K562 (cell line): ENCODE results near the gene FAM117A. TPM values are rescaled to one million over a fixed set of nuclear protein-coding genes. Genes with fewer than 3 reads are reported as not detected.

Experiments used
- KAT8 ChIP-seq: fragments of 450-650 bp; IDR thresholded peaks from 2 replicates; pipeline ENCODE4 v1.6.1; 2016; ENCODE audit warnings: low read depth, mild to moderate bottlenecking
- KDM1A ChIP-seq, 2 experiments: fragments of 450-650 bp; IDR thresholded peaks; 2 replicates each; pipeline ENCODE4 v1.6.1; 2016; ENCODE audit warnings: mild to moderate bottlenecking in 2 of 2
- KHSRP ChIP-seq: fragments of 450-650 bp; IDR thresholded peaks from 2 replicates; pipeline ENCODE4 v1.6.1; 2017
- KLF6 ChIP-seq: fragments of 250-450 bp; sonication (Bioruptor Pico); IDR thresholded peaks from 2 replicates; pipeline ENCODE4 v1.4.0; 2020; ENCODE audit warnings: mild to moderate bottlenecking, moderate library complexity, borderline replicate concordance
- MAFG ChIP-seq: fragments of 450-650 bp; conservative IDR thresholded peaks from 2 replicates; pipeline ENCODE4 v1.6.1; 2016; ENCODE audit warnings: missing genetic modification characterization, missing compliant biosample characterization
- MAX ChIP-seq: sonication (generic); formaldehyde crosslinking; IDR thresholded peaks from 2 replicates; pipeline ENCODE4 v1.9.0; 2022; ENCODE audit warnings: mild to moderate bottlenecking, missing genetic modification reagents
- MGA ChIP-seq: fragments of 450-650 bp; IDR thresholded peaks from 2 replicates; pipeline ENCODE4 v1.6.1; 2016; ENCODE audit warnings: mild to moderate bottlenecking, moderate library complexity
- NR3C1 ChIP-seq: sonication (generic); formaldehyde crosslinking; IDR thresholded peaks from 2 replicates; pipeline ENCODE4 v1.8.1; 2022; ENCODE audit warnings: missing genetic modification reagents
- PKNOX1 ChIP-seq: fragments of 450-650 bp; IDR thresholded peaks from 2 replicates; pipeline ENCODE4 v1.6.1; 2016
- RHOXF2B ChIP-seq: fragments of 250-450 bp; sonication (Bioruptor Pico); conservative IDR thresholded peaks from 2 replicates; pipeline ENCODE4 v1.5.1; 2021
- SMAD2 ChIP-seq: fragments of 150-350 bp; IDR thresholded peaks from 2 replicates; pipeline ENCODE4 v1.6.1; 2014; ENCODE audit warnings: low read depth, mild to moderate bottlenecking, low read length
- TBL1XR1 ChIP-seq, 2 experiments: IDR thresholded peaks; 2 replicates each; pipeline ENCODE4 v1.6.1; 2012; ENCODE audit warnings: improper control_type of control experiment in 2 of 2, low read length in 2 of 2, mild to moderate bottlenecking in 1 of 2
- TEAD1 ChIP-seq, 2 experiments: fragments of 450-650 bp in 1 of 2; sonication (generic) in 1 of 2; formaldehyde crosslinking; IDR thresholded peaks; 2 replicates each; pipeline versions ENCODE4 v1.4.0 to v1.8.0; 2020 to 2022; ENCODE audit warnings: mild to moderate bottlenecking in 2 of 2, missing genetic modification reagents in 1 of 2
- ZNF584 ChIP-seq: fragments of 200-800 bp; sonication (Bioruptor generic); IDR thresholded peaks from 2 replicates; pipeline ENCODE4 v1.6.1; 2016; ENCODE audit warnings: low read depth, mild to moderate bottlenecking, missing genetic modification characterization, missing compliant biosample characterization
- ZNF76 ChIP-seq: fragments of 250-450 bp; sonication (Bioruptor Pico); IDR thresholded peaks from 2 replicates; pipeline ENCODE4 v1.4.0; 2020; ENCODE audit warnings: mild to moderate bottlenecking, moderate library complexity, borderline replicate concordance
- polyA plus RNA-seq, 8 experiments: library from polyadenylated mRNA; depleted of rRNA in 4 of 8; stranded (reverse) in 5 of 8; unstranded in 3 of 8; fragments of >200 nt; fragmentation: Nextera tagmentation in 2 of 8; fragmentation: Illumina TruSeq in 1 of 8; extraction: Ambion mirVana in 2 of 8; extraction: Trizol in 1 of 8; gene quantifications; 2 replicates each; pipeline versions ENCODE4 v1.2.1 to v1.2.3, GENCODE V29; 2011 to 2014; ENCODE audit warnings: inconsistent platforms in 1 of 8, missing spikeins in 1 of 8
- total RNA-seq, 7 experiments: library from RNA; depleted of rRNA in 6 of 7; stranded (reverse); fragments of >200 nt in 6 of 7; fragmentation: Illumina TruSeq in 2 of 7; extraction: Trizol in 2 of 7; gene quantifications; 2 replicates each; pipeline versions ENCODE4 v1.2.1 to v1.2.3, GENCODE V29; 2011 to 2021; ENCODE audit warnings: low replicate concordance in 1 of 7

Gene FAM117A
- total and polyA plus RNA-seq, 9 of the 15 experiments (the other 6 are each of a cell fraction or from before 2014, with no cell fraction given) = 3.1 to 79.7 (median 36.6) TPM

GRCh38 chr17:49707608-49708514, 56.1 kb downstream of the FAM117A start, which contains the start of gene SLC35B1 (continued):
- 0 out of 4 replicates have a peak, but pooled peaks of 1 of the 2 experiments have one; percentile 59 for TF ChIP-seq TBL1XR1 (IDR thresholded peaks at IDR 0.05; ENCODE audit: low read length in 2 of 2)
- TF ChIP-seq SMAD2 = no peak
- TF ChIP-seq MAFG (tag) = no peak
- peak; percentile 81 to 99 for TF ChIP-seq TEAD1 (CRISPR knock-in tag; IDR thresholded peaks at IDR 0.05)
- TF ChIP-seq MGA = no peak; the same call in 1 of the 2 replicates
- TF ChIP-seq MAX = peak; percentile 87
- TF ChIP-seq KAT8 = 0 out of 2 replicates have a peak, but pooled peaks have one; percentile 35
- no peak for TF ChIP-seq ZNF584 (CRISPR knock-in tag)
- TF ChIP-seq PKNOX1 = peak; percentile 98
- no peak; the same call in 1 of the 2 replicates for TF ChIP-seq RHOXF2B (CRISPR knock-in tag)
- no peak for TF ChIP-seq KLF6 (CRISPR knock-in tag)
- 0 out of 2 replicates have a peak, but pooled peaks have one; percentile 20 for TF ChIP-seq ZNF76 (CRISPR knock-in tag)
- no peak; a peak in 1 of 4 replicates for TF ChIP-seq KDM1A (IDR thresholded peaks at IDR 0.05)
- peak; percentile 84 for TF ChIP-seq KHSRP
- TF ChIP-seq NR3C1 = no peak
